Mucosa of descending colon (tissue), 3 donors: ENCODE results near the gene RXFP1. TPM values are rescaled to one million over a fixed set of nuclear protein-coding genes. Genes with fewer than 3 reads are reported as not detected.

ENCODE experiments used
- ATAC-seq: fragments of 200-7000 bp; cut with Tn5 transposase; one replicate; pipeline ENCODE4 v1.9.1; 2020; ENCODE audit warnings: mild to moderate bottlenecking, moderate library complexity
- DNase-seq, 3 donors: peaks; one replicate each; pipeline ENCODE4 v3.0.0-alpha.2; 2020
- H3K36me3 ChIP-seq: fragments of 200-600 bp; one replicate; pipeline ENCODE4 v1.8.0; 2021; ENCODE audit warnings: low read depth, mild to moderate bottlenecking
- H3K4me1 ChIP-seq: fragments of 200-600 bp; one replicate; pipeline ENCODE4 v1.8.0; 2021; ENCODE audit warnings: low read depth, mild to moderate bottlenecking
- H3K4me3 ChIP-seq: fragments of 200-600 bp; one replicate; pipeline ENCODE4 v1.8.0; 2021; ENCODE audit warnings: mild to moderate bottlenecking
- H3K9me3 ChIP-seq: fragments of 200-600 bp; one replicate; pipeline ENCODE4 v1.8.0; 2021; ENCODE audit warnings: mild to moderate bottlenecking
- intact Hi-C, 2 donors: fragments of 100-400 bp; cut with DNase I in 1 of 2; cut with micrococcal nuclease in 1 of 2; formaldehyde crosslinking; loops; one replicate each; pipeline versions ENCODE4 v1.11.0 to v1.11.1; 2022; cut with DNase I, micrococcal nuclease
- total RNA-seq, 3 donors: library from RNA; stranded (reverse); fragmentation: NEBNext Ultra II Directional in 2 of 3; extraction: Animal tissue kit (Norgen Biotek cat#: 25700) in 2 of 3; gene quantifications; one replicate each; pipeline versions ENCODE4 v1.2.1 to v1.2.4, GENCODE V29; 2021 to 2023
- TF ChIP-seq, protein P1 (sequence below): fragments of 200-600 bp; IDR thresholded peaks from one replicate; pipeline ENCODE4 v1.8.0; 2022; ENCODE audit warnings: antibody characterized with exemption, mild to moderate bottlenecking
- donor health status: DM: no; HTN: no; CAD: no; lungs with moderate emphysema.
- donor health status: DM: no; HTN: no; CAD: no.
- donor health status: DM: no; HTN: yes; CAD: no.

Gene RXFP1
- total RNA-seq, 3 donors from 2014 or later, result 0.22 to 0.27 TPM; not detected in 1

DNA sequence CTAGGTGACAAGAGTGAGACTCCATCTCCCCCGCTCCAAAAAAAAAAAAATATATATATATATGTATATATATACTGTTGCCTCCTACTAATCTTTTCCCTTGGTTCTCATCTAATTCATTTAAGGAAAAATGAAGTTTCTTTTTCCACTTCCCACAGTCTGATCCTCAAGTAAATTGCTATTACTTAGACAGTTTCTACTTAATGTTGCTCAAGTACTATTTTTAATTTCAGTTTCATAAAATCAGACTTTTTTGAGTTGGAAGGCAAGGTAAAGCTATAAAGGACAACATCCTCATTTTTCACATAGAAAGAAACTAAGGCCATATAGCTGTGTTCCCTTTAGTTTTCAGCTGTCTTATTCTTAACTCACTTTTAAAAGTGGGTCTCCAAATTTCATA lies 5.8 kb downstream of the RXFP1 start:
- Histone ChIP-seq H3K36me3 (no peaks in the 10 kb centered on the region), H3K9me3 (no peaks in the 10 kb centered on the region), H3K4me3 (no peak overlapping the region), H3K4me1 (no peaks in the 10 kb centered on the region)
- TF ChIP-seq, protein P1, sequence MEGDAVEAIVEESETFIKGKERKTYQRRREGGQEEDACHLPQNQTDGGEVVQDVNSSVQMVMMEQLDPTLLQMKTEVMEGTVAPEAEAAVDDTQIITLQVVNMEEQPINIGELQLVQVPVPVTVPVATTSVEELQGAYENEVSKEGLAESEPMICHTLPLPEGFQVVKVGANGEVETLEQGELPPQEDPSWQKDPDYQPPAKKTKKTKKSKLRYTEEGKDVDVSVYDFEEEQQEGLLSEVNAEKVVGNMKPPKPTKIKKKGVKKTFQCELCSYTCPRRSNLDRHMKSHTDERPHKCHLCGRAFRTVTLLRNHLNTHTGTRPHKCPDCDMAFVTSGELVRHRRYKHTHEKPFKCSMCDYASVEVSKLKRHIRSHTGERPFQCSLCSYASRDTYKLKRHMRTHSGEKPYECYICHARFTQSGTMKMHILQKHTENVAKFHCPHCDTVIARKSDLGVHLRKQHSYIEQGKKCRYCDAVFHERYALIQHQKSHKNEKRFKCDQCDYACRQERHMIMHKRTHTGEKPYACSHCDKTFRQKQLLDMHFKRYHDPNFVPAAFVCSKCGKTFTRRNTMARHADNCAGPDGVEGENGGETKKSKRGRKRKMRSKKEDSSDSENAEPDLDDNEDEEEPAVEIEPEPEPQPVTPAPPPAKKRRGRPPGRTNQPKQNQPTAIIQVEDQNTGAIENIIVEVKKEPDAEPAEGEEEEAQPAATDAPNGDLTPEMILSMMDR, result no peak
- DNase-seq (no peak), ATAC-seq (no peak)
- intact Hi-C loops, result no loop called here

DNA sequence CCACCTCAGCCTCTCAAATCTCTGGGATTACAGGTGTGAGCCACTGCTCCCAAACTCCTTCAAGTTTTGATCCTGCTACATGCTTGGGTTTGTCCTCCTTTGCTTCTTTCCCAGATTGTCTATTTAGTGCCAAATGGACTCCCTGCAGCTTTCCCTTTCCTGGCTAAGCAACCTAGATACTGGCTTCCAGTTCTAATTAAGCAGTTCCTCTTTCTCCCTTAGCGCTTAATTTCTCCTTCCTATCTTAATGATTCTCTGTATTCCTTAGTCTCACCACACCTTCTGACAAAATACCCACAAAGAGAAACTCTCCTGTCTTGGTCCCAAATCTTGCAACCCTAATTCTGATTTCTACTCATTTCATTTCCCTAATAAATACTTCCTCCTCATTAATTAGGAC lies 7.8 kb downstream of the RXFP1 start:
- ATAC-seq (no peak), DNase-seq (no peak)
- Histone ChIP-seq H3K9me3 (no peaks in the 10 kb centered on the region), H3K4me3 (no peak overlapping the region), H3K4me1 (no peaks in the 10 kb centered on the region), H3K36me3 (no peaks in the 10 kb centered on the region)
- TF ChIP-seq, protein P1, result no peak
- intact Hi-C loops, result no loop called here

- TF ChIP-seq, protein P1, result no peak
- no peak for DNase-seq
- Histone ChIP-seq H3K9me3 (no peaks in the 10 kb centered on the region), H3K4me1 (no peaks in the 10 kb centered on the region), H3K4me3 (no peak overlapping the region), H3K36me3 (no peaks in the 10 kb centered on the region)
- ATAC-seq, result no peak
- intact Hi-C loops, result no loop called here
These were observed 8.7 kb downstream of the RXFP1 start for GRCh38 chr4:158530381-158530780.

DNA sequence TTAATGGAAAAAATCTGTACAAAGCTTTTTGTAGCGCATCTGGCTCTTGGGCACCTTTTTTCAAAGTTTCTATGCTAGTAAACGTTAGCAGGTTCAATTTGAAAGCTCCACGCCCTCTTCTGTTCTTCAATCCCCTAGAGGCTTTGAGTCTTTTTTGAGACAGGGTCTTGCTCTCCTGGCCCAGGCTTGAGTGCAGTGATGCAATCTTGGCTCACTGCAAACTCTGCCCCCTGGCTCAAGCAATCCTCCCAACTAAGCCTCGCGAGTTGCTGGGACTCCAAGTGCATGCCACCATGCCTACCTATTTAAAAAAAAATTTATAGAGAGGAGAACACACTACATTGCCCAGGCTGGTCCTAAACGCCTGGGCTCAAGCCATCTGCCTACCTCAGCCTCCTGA lies 9.2 kb downstream of the RXFP1 start:
- no peaks in the 10 kb centered on the region for H3K36me3 ChIP-seq
- intact Hi-C loops, result no loop called here
- ATAC-seq (no peak), DNase-seq (no peak)
- H3K4me1 ChIP-seq, result no peaks in the 10 kb centered on the region
- H3K4me3 ChIP-seq, result no peak overlapping the region
- TF ChIP-seq, protein P1, result no peak
- H3K9me3 ChIP-seq, result no peaks in the 10 kb centered on the region

- DNase-seq (no peak), ATAC-seq (no peak)
- TF ChIP-seq, protein P1, result no peak
- intact Hi-C loops, result no loop called here
- Histone ChIP-seq H3K9me3 (no peaks in the 10 kb centered on the region), H3K4me3 (no peak overlapping the region), H3K36me3 (no peaks in the 10 kb centered on the region), H3K4me1 (no peaks in the 10 kb centered on the region)
These were observed 11.0 kb downstream of the RXFP1 start for GRCh38 chr4:158532556-158533231.

- no peaks in the 10 kb centered on the region for H3K9me3 ChIP-seq
- ATAC-seq (no peak), DNase-seq (no peak)
- H3K4me3 ChIP-seq, result no peak overlapping the region
- no peaks in the 10 kb centered on the region for H3K36me3 ChIP-seq
- TF ChIP-seq, protein P1, result no peak
- no peaks in the 10 kb centered on the region for H3K4me1 ChIP-seq
- intact Hi-C loops, result no loop called here
These were observed 13.0 kb downstream of the RXFP1 start for GRCh38 chr4:158534727-158535126.
